Stimulated activated CD4-positive, alpha-beta T cell treated with anti-CD3 and anti-CD28 coated beads, TNF-alpha, amount 100 ng/mL, for 24 hours (primary cell): ENCODE data around the gene RAI14.
"Not testable (repeated sequence)": the region's sequence is repeated elsewhere in the genome, so short reads cannot be mapped to it uniquely, and the experiment has no call there.

ENCODE experiments used
- DNase-seq, 3 experiments: peaks; one replicate each; pipeline ENCODE4 v3.0.0-alpha.2; 2020; ENCODE audit warnings: low read depth in 3 of 3

RAI14 gene

DNA sequence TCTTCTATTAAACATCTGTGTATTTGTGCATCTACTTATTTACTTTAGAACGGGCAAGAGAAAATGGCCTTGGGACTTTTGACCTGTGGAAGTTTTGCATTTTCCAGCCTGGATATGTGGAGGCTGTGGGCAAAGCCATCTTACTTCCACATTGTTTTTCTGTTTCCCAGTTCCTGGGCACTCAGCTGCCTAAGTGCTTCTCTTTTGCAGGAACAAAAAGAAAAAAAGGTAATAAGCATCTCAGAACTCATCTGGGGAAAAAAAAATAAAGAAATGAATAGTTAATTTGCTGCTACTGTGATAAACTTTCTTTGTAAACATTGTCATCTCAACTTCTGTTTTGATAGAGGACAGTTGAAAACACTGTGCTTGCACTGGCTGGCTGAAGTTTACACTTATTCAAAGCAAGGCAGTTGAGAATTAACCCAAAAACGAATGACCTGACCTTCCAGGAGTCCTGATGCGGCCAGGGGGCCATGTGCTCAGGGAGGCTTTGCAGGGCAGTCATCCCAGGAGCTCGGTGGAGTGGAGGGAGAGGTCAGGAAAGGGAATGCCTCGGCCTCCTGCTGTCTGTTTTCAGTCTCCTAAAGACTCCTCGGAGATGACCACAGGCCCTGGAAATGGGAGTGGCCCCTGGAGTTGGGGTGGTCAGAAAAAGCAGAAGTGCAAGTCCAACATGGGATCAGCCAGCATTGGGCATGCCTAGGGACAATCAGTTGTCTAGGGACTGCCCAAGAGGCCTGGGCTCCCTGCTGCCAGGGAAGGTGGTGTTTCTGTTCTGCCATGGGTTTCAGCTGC, 75.5 kb downstream of the RAI14 start:
- no peak for DNase-seq

DNA sequence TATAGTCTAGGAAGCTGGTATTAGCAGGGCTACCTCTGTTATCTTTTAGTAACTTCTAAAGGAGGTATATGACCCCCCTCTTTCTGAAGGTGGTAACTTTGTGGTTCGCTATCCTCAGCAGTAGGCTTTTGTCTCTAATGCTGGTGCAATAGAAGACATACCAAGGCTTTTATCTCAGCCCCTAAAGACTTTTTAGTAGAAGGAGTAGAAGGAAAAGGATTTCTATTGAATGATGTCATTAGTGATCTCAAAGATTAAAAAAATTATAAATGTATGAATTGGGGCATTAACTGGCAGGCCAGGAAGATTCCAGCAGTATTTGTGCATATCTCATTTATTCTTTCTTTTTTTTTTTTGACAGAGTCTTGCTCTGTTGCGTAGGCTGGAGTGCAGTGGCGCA, 78.2 kb downstream of the RAI14 start:
- no peak for DNase-seq

- DNase-seq = no peak
Measured at GRCh38 chr5:34735491-34736426, 79.6 kb downstream of the RAI14 start.

DNA sequence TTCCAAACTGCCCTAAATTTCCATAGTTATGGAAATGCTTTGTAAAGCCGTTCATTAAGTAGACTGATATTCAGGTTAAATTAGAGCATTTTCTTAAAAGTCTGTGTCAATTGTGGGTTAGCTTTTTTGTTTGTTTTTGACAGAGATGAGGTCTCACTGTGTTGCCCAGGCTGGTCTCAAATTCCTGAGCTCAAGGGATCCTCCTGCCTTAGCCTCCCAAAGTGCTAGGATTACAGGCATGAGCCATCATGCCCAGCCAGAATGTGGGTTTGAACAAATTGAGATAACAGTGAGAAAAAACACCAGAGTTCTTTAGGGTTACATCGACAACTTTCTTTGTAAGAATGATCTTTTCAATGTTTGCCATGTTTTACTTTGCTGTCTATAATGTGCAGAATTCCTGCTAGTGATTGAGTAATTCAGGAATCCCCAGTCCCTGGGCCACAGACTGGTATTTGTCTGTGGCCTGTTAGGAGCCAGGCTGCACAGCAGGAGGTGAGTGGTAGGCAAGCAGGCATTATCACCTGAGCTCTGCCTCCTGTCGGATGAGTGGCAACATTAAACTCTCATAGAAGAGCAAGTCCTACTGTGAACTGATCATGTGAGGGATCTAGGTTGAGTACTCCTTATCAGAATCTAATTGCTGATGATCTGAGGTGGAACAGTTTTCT, 80.5 kb downstream of the RAI14 start:
- DNase-seq = no peak

DNA sequence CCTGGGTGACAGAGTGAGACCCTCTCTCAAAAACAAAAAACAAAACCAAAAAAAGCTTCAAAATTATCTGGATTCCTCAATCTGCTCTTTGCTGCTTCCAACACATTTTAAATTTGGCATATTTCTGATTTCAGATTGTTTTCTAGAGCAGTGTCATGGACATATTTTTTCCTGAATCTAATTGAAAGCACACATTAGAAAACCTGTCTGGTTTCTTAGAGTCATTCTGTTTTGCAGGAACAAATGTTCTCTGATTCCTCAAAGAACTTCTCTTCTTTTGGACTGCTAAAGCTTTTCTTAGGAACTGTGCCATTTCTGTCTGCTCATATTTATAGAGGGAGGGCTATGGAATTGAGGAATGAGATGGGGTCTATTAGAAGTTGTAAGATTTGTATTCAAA, 81.6 kb downstream of the RAI14 start:
- DNase-seq = no peak

- no peak for DNase-seq
Measured at GRCh38 chr5:34738381-34738780, 82.3 kb downstream of the RAI14 start.

DNA sequence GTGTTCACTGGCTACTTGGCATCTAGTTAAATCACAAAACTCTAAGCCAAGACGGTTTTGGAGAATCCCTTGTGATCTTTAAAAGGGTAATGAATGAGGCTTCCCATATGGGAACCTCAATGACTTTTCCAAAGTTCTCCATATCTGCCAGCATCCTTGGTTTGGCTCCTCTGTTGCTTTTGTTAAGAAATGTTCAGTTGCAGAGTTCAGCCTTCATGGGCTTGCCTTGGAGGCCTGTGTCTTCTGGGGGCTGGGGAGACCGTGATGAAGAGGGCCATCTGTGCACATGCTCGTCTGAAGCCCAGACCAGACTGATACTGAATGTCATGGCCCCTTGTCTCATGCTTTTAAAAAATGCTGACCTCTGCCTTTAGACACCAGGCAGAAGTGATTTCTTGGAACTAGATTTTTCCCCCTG, 84.3 kb downstream of the RAI14 start:
- no peak for DNase-seq

GRCh38 chr5:34742061-34742460, 85.9 kb downstream of the RAI14 start:
- no peak for DNase-seq

- no peak for DNase-seq
Measured at GRCh38 chr5:34743878-34744277, 87.8 kb downstream of the RAI14 start.

DNA sequence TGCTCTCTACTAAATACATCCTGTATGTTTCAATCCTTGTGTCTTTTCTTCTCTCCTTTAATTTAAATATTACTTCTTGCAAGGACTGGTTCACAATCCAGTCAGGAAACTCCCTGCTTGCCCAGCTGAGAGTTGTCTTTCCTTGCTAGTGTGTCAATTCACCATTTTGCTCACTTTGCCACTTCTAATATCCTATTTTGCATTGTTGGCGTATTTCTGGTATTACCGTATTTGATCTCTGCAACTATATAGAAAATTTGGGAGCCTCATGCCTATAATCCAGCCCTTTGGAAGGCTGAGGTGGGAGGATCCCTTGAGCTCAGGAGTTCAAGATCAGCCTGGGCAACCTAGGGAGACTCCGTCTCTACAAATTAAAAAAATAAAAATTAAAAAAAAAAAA, 92.3 kb downstream of the RAI14 start:
- no peak for DNase-seq

GRCh38 chr5:34749431-34749873, 93.3 kb downstream of the RAI14 start:
- no peak for DNase-seq

DNA sequence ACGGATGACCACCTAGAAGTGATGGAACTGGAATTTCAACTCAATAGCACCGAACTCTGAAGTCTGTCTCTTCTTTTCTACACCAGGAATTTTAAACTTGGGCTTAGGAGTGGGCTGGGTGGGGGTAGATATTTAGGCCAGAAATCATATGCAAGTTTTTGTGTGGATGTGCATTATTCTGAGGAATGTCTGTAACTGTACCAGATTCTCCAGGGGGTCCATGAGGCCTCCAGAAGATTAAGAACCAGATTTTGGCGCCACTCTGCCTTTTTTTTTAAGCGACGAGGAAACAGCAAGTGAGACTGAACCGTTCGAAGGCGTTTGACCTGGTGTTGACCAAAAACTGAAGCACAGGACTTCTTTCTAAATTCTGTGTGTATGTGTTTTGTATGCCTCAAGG, 94.1 kb downstream of the RAI14 start:
- no peak for DNase-seq

DNA sequence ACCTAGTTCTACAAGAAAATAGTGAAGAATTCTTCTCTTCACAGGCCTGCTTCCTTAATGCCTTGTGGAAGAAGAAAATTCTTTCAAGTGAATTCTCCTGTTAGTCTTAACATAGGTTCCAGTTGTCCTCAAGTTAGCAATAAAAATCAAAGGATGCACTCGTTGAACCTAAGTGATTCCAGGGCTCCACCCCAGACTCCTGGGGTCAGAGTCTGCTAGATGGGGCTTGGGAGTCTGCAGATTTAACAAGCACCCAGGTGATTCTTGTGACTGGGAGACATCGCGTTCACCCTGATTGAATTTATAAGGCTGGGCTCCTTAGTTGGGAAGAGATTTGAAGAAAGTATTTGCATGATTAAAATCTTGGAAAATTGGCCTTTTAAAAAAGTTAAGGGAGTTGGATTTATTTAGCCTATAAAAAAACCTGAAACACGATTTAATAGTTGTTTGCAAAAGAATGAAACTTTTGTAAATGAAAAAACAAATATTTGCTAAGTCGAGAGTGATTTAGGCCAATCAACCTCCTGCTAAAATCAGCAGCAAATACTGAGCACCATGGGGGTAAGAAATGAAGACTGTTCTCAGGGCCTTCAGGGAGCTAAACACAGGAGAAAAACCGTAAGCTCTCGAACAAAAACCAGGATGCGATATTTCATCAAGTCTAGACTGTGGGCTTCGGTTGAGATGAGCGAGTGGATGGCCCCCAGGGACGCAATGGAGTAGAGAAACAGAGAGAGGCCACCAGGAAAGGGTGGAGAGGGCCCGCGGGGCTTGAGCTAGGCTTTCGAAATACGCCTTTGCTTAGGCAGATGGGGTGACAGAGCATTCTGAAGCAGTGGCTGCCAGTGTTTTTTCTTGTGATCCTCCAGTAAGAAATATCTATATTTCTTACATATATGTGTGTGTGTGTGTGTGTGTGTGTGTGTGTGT, 95.9 kb downstream of the RAI14 start:
- no peak for DNase-seq

GRCh38 chr5:34753236-34753635, 97.1 kb downstream of the RAI14 start:
- DNase-seq = not testable (repeated sequence)

DNA sequence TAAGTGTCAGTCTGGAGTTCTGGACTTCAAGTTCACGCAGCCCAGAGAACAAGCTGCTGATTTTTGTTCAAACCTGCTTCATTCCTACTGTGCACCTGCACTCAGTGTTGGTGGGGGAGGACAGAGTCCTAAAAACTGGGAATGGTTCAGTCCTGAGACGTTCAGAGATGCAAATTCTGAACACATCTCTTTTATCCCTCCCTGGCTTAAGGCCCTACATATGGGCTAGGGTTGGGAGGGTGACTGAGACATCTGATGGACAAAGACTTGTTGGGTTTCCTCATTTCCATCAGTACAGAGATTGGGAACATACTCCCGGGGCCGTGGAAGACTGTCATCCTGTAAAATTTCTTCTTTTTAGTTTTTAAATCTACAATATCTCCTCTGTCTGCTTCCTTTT, 99.8 kb downstream of the RAI14 start:
- no peak for DNase-seq

DNA sequence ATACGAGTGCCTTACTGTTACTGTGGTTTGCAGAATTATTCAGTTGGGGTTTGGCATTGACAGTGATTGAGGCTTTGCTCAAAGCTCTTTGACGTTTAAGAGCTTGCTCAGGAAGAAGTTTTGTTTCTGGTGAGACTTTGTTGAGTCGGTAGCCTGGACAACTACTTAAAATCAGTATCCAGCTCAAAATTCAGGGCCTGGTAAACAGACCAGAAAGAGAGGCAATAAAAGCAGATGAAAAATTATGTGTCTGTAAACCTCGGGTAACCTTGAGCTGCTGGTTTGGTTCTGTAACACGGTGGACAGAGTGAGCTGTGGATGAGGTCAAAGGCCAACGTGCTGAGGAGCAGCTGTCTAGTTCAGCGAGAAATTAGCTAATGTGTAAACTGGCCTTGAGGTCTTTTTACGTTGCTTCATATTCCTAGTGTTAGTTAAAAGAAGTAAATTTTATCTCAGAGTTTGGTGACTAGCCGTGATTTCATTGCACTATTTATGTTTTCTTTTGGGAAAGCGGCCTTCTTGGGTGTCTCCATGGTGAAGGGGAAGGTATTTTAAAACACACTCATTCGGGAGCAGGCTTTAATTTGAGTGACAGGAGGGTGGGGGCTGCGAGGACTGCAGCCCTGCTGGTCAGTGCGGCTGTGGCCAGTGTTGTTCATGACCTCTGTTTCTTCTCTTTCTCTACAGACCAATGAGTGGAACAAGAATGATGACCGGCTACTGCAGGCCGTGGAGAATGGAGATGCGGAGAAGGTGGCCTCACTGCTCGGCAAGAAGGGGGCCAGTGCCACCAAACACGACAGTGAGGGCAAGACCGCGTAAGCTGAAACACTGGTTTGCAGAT, 100.9 kb downstream of the RAI14 start:
- no peak for DNase-seq

DNA sequence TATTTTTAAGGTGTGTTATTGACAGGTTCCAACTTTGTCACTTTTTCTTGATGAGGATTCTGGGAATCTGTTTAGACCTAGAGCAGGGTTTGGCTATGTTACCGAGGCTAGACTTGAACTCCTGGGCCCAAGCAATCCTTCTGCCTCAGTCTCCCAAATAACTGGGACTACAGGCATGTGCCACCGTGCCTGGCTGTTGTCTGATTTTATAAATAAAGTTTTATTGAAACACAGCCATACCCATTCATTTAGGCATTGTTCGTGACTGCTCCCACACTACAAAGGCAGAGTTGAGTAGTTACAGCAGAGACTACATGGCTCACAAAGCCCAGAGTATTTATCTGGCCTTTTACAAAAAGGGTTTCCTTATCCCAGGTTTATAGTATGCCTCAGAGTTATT, 102.4 kb downstream of the RAI14 start:
- no peak for DNase-seq

DNA sequence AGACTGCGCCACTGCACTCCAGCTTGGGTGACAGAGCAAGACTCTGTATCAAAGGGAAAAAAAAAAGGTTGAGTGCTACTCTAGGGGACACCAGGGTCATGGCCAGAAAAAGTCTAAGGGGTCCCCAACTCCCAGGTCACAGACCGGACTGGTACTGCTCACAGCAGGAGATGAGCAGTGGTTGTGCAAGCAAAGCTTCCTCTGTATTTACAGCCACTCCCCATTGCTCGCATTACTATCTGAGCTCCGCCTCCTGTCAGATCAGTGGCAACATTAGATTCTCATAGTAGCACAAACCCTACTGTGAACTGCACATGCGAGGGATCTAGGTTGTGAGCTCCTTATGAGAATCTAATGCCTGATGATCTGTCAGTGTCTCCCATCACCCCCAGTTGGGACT, 103.1 kb downstream of the RAI14 start:
- not testable (repeated sequence) for DNase-seq

- no peak for DNase-seq
Measured at GRCh38 chr5:34765662-34766061, 109.5 kb downstream of the RAI14 start.

DNA sequence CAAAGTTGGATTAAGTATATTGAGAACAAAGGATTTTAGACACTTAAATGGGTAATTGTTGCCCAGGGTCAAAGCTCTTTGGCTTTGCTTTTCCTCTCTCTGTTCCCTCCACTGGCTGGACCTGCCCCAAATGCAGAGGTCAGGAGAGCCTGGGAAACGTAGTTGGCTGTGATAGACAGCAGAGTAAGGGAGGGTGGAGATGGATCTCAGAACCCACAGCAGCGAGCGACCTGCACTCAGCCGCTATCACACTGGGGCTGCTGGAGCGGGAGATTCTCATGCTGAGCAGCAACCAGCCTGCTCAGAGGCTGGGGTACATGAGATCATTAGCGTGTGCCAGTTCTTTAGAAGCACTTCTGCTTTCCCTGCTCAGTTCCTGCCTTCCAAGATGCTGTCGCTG, 111.1 kb downstream of the RAI14 start:
- DNase-seq = no peak
